Hepatocyte (in vitro differentiated cells): ENCODE data around the gene KCNQ1. TPM values are rescaled to one million over a fixed set of nuclear protein-coding genes. Genes with fewer than 3 reads are reported as not detected.

Experiments used
- DNase-seq: peaks from one replicate; pipeline ENCODE4 v3.0.0-alpha.2; 2016; ENCODE audit warnings: low spot score
- H2AFZ ChIP-seq: fragments of 200-600 bp; sonication (generic); 2 replicates; pipeline ENCODE4 v1.6.0; 2016; ENCODE audit warnings: antibody characterized with exemption, mild to moderate bottlenecking
- H3K27ac ChIP-seq: fragments of 200-600 bp; sonication (generic); 2 replicates; pipeline ENCODE4 v1.5.1; 2016; ENCODE audit warnings: mild to moderate bottlenecking
- H3K27me3 ChIP-seq: fragments of 200-600 bp; sonication (generic); 2 replicates; pipeline ENCODE4 v1.6.1; 2016
- H3K36me3 ChIP-seq: fragments of 200-600 bp; sonication (generic); replicated peaks from 2 replicates; pipeline ENCODE4 v1.5.1; 2016; ENCODE audit warnings: low read depth; ENCODE audit not compliant: insufficient read depth
- H3K4me1 ChIP-seq: fragments of 200-600 bp; sonication (generic); 2 replicates; pipeline ENCODE4 v1.5.1; 2016; ENCODE audit warnings: mild to moderate bottlenecking, moderate library complexity; ENCODE audit not compliant: insufficient read depth
- H3K4me2 ChIP-seq: fragments of 200-600 bp; sonication (generic); 2 replicates; pipeline ENCODE4 v1.6.0; 2016
- H3K4me3 ChIP-seq: fragments of 200-600 bp; sonication (generic); 2 replicates; pipeline ENCODE4 v1.5.1; 2016; ENCODE audit warnings: mild to moderate bottlenecking
- H3K79me2 ChIP-seq: fragments of 200-600 bp; sonication (generic); 2 replicates; pipeline ENCODE4 v1.6.0; 2017; ENCODE audit warnings: mild to moderate bottlenecking
- H3K9me2 ChIP-seq: fragments of 200-600 bp; sonication (generic); replicated peaks from 2 replicates; pipeline ENCODE4 v1.6.0; 2017; ENCODE audit warnings: mild to moderate bottlenecking; ENCODE audit not compliant: insufficient read depth
- H3K9me3 ChIP-seq: fragments of 200-600 bp; sonication (generic); 2 replicates; pipeline ENCODE4 v1.5.1; 2016; ENCODE audit warnings: low read depth, mild to moderate bottlenecking
- H4K20me1 ChIP-seq: fragments of 200-600 bp; sonication (generic); 2 replicates; pipeline ENCODE4 v1.6.0; 2016; ENCODE audit warnings: mild to moderate bottlenecking; ENCODE audit not compliant: insufficient read depth, poor library complexity, severe bottlenecking
- CTCF ChIP-seq: fragments of 200-600 bp; sonication (generic); IDR thresholded peaks from 2 replicates; pipeline ENCODE4 v1.5.1; 2016; ENCODE audit warnings: antibody characterized with exemption, mild to moderate bottlenecking; ENCODE audit not compliant: poor library complexity
- EZH2 ChIP-seq: fragments of 200-600 bp; sonication (generic); IDR thresholded peaks from 2 replicates; pipeline ENCODE4 v1.6.1; 2016; ENCODE audit warnings: antibody characterized with exemption, mild to moderate bottlenecking, borderline replicate concordance
- EZH2phosphoT487 ChIP-seq: fragments of 200-600 bp; sonication (generic); IDR thresholded peaks from one replicate; pipeline ENCODE4 v1.6.1; 2018; ENCODE audit warnings: antibody characterized with exemption, mild to moderate bottlenecking, low read depth, moderate library complexity; ENCODE audit not compliant: unreplicated experiment, severe bottlenecking
- WGBS: methylation state at CpG from one replicate; pipeline ENCODE4 v1.1.6; 2016; ENCODE audit warnings: low lambda C conversion rate; ENCODE audit errors: missing lambda C conversion rate; 5-methylcytosine and 5-hydroxymethylcytosine counted together
- polyA plus RNA-seq: library from polyadenylated mRNA; unstranded; fragments of >200 nt; fragmentation: Nextera tagmentation; extraction: Ambion mirVana; gene quantifications from 2 replicates; pipeline ENCODE4 v1.2.1, GENCODE V29; 2016
- total RNA-seq: library from RNA; depleted of rRNA; stranded (reverse); fragments of >200 nt; gene quantifications from 2 replicates; pipeline ENCODE4 v1.2.3, GENCODE V29; 2014

KCNQ1 gene
- total and polyA plus RNA-seq, 2 experiments from 2014 or later = 1.8 to 6.4 TPM

- DNase-seq = no peak
- H3K27me3 ChIP-seq = no peaks in the 10 kb centered on the region
- no peaks in the 10 kb centered on the region for H3K9me2 ChIP-seq
- no peak overlapping the region for H3K4me2 ChIP-seq
- WGBS = 93% methylated on average over 5 of the region's 5 CpGs
- no peaks in the 10 kb centered on the region for H4K20me1 ChIP-seq
- no peak overlapping the region for H3K4me3 ChIP-seq
- no peaks in the 10 kb centered on the region for H3K79me2 ChIP-seq
- no peaks in the 10 kb centered on the region for H3K36me3 ChIP-seq
- no peaks in the 10 kb centered on the region for H3K9me3 ChIP-seq
- H3K4me1 ChIP-seq = no peaks in the 10 kb centered on the region
- TF ChIP-seq CTCF (no peak), EZH2 (no peak), EZH2phosphoT487 (no peak)
- no peak overlapping the region for H2AFZ ChIP-seq
- no peak overlapping the region for H3K27ac ChIP-seq
Measured at GRCh38 chr11:2453436-2453835, 8.6 kb downstream of the KCNQ1 start.

- TF ChIP-seq CTCF (no peak), EZH2phosphoT487 (no peak), EZH2 (no peak)
- Histone ChIP-seq H3K27me3 (no peaks in the 10 kb centered on the region), H3K27ac (no peak overlapping the region), H2AFZ (no peak overlapping the region), H3K4me2 (no peak overlapping the region), H3K36me3 (no peaks in the 10 kb centered on the region), H3K79me2 (no peaks in the 10 kb centered on the region), H3K4me1 (peaks cover 20% of the 10 kb centered on the region), H3K9me2 (no peaks in the 10 kb centered on the region), H4K20me1 (no peaks in the 10 kb centered on the region), H3K9me3 (no peaks in the 10 kb centered on the region), H3K4me3 (no peak overlapping the region)
- 89% methylated on average over 13 of the region's 13 CpGs for WGBS
- DNase-seq = no peak
Measured at GRCh38 chr11:2458321-2458720, 13.5 kb downstream of the KCNQ1 start.

GRCh38 chr11:2459016-2459725, 14.4 kb downstream of the KCNQ1 start:
- TF ChIP-seq EZH2 (no peak), CTCF (no peak), EZH2phosphoT487 (no peak)
- Histone ChIP-seq H3K9me2 (no peaks in the 10 kb centered on the region), H4K20me1 (no peaks in the 10 kb centered on the region), H3K27ac (no peak overlapping the region), H3K79me2 (no peaks in the 10 kb centered on the region), H3K9me3 (no peaks in the 10 kb centered on the region), H3K4me3 (no peak overlapping the region), H2AFZ (no peak overlapping the region), H3K27me3 (no peaks in the 10 kb centered on the region), H3K4me1 (peaks cover 20% of the 10 kb centered on the region), H3K36me3 (no peaks in the 10 kb centered on the region), H3K4me2 (no peak overlapping the region)
- 92% methylated on average over 19 of the region's 20 CpGs for WGBS
- no peak for DNase-seq
